Esophagus squamous epithelium (tissue), 4 donors: Measurements from ENCODE around the gene CFAP57.

Experiments
- CTCF ChIP-seq, 6 experiments: fragments of 450-650 bp in 4 of 6; fragments of 200-600 bp in 2 of 6; sonication (generic) in 2 of 6; IDR thresholded peaks; one replicate each; pipeline ENCODE4 v1.5.1; 2016 to 2019; ENCODE audit warnings: antibody characterized with exemption in 6 of 6, mild to moderate bottlenecking in 4 of 6, moderate library complexity in 4 of 6
- POLR2A ChIP-seq, 4 donors: fragments of 450-650 bp; IDR thresholded peaks; one replicate each; pipeline ENCODE4 v1.6.1; 2017; ENCODE audit warnings: antibody characterized with exemption in 4 of 4, mild to moderate bottlenecking in 4 of 4, moderate library complexity in 3 of 4

GRCh38 chr1:43272161-43272560 is 100.0 kb downstream of the CFAP57 start:
- TF ChIP-seq POLR2A (IDR thresholded peaks at IDR 0.05) (no peak), CTCF (IDR thresholded peaks at IDR 0.05) (no peak)
